HFFc6 (cell line): ENCODE results near the gene CMSS1. TPM values are rescaled to one million over a fixed set of nuclear protein-coding genes. Genes with fewer than 3 reads are reported as not detected.

Experiments used
- DNase-seq: peaks from one replicate; pipeline ENCODE4 v3.0.0-alpha.2; 2018
- H3K27ac Mint-ChIP-seq: 2 replicates; pipeline ENCODE4 v1.8.0; 2020; ENCODE audit warnings: mild to moderate bottlenecking, mixed read lengths
- H3K27me3 Mint-ChIP-seq: 2 replicates; pipeline ENCODE4 v1.8.0; 2021; ENCODE audit warnings: mild to moderate bottlenecking, moderate library complexity, mixed read lengths; ENCODE audit not compliant: insufficient read depth
- H3K36me3 Mint-ChIP-seq: 2 replicates; pipeline ENCODE4 v1.8.0; 2021; ENCODE audit warnings: low read depth, mixed read lengths
- H3K4me1 Mint-ChIP-seq: 2 replicates; pipeline ENCODE4 v1.8.0; 2020; ENCODE audit warnings: low read depth, mixed read lengths
- H3K4me3 Mint-ChIP-seq: 2 replicates; pipeline ENCODE4 v1.8.0; 2020; ENCODE audit warnings: mild to moderate bottlenecking, moderate library complexity, mixed read lengths
- H3K9me3 Mint-ChIP-seq: 2 replicates; pipeline ENCODE4 v1.8.0; 2020; ENCODE audit warnings: mild to moderate bottlenecking, mixed read lengths
- CTCF ChIP-seq: fragments of 200-600 bp; sonication (generic); IDR thresholded peaks from 2 replicates; pipeline ENCODE4 v1.5.0; 2021; ENCODE audit warnings: antibody characterized with exemption, mild to moderate bottlenecking
- total RNA-seq, 6 experiments: library from RNA; stranded (reverse); fragmentation: NEBNext Ultra II Directional; extraction: Animal tissue kit (Norgen Biotek cat#: 25700); gene quantifications; 2 replicates in 1 of 6; 3 replicates in 5 of 6; pipeline ENCODE4 v1.2.3, GENCODE V29; 2021

CMSS1 gene
- total RNA-seq, 6 experiments from 2014 or later, result 27.8 to 47.0 (median 38.1) TPM

DNA sequence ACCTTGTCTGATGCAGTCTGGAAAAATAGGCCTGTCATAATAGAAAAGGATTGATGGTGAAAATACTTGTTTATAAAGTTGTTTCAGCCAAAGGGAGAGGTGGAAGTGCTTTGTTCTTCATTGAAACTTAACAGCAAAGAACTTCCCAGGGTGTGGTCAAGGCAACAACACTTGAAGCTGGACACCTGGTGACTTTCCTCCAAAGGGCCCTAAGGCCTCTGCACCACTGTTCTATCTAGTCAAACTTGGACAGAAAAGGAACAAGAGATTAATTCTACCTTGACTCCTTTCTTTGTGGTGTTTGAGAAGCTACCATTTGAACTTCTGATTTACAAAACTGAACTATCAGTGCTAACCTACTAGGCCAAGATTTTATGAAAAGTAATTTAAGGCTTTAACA, 102.0 kb downstream of the CMSS1 start:
- no peak for TF ChIP-seq CTCF
- peaks cover 11% of the 10 kb centered on the region for H3K4me1 Mint-ChIP-seq
- peaks cover 8% of the 10 kb centered on the region; the same call in 1 of the 2 replicates for H3K36me3 Mint-ChIP-seq
- peaks cover 1% of the 10 kb centered on the region; the same call in 1 of the 2 replicates for H3K27me3 Mint-ChIP-seq
- no peaks in the 10 kb centered on the region for H3K9me3 Mint-ChIP-seq
- DNase-seq, result no peak
- H3K27ac Mint-ChIP-seq, result no peak overlapping the region
- H3K4me3 Mint-ChIP-seq, result no peak overlapping the region

DNA sequence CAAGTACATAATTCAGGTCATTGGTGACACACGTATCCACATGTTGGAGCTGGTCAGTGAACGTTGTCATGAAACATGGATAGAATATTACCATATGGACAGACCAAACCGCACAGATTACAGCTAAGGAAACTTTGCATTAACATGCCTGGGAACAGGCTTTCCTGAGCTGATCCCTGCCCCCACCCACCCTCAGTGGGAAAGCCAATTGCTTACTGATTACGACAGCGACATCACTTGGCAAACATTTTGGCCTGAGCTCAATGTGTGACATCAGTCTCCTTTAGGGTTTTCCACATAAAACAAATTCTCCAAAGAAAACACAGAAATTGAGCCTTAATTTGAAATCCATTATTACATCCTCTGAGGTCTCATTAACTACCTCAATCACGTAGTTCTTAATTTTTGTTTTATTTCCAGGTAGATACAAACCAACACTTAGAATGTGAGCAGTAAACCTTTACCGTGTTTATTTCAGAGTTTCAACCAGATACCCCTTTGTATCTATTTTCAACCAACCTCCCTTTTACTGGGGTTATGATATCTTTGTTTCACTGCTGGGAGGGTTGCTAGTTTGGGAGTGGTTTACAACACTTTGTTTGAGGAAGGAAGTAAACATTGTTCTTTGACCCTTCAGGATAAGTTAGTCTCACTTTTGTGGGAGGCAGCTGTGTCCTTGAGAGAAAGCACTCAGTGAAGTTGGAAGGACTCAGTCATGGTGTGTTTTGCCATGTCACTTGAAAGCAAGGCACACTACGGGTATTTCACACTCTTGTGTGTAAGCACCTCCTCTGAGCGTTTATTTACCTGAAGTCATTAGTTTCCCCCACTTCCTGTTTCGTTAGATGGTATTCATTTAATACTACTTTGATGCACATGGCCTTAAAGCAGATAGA, 103.1 kb downstream of the CMSS1 start:
- DNase-seq, result no peak
- Mint-ChIP-seq H3K4me3 (no peak overlapping the region), H3K36me3 (peaks cover 8% of the 10 kb centered on the region; the same call in 1 of the 2 replicates)

DNA sequence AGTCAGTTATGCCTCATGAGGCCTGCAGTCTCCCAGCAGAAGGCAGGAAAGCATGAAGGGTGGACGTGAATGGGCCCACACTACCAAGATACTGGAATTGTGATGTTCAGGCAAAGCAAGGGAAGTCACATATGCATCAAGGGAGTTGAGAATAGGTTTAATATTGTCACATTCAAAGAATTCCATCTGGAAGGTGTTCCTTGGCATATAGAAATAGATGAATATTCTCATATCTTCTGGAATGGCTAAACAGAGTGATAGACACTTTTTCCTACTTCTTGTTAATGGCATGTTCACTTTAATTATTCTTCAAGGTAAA, 103.7 kb downstream of the CMSS1 start:
- TF ChIP-seq CTCF, result no peak
- no peak overlapping the region for H3K4me3 Mint-ChIP-seq
- H3K27me3 Mint-ChIP-seq, result peaks cover 1% of the 10 kb centered on the region; the same call in 1 of the 2 replicates
- DNase-seq, result no peak
- H3K36me3 Mint-ChIP-seq, result peaks cover 8% of the 10 kb centered on the region; the same call in 1 of the 2 replicates
- no peak overlapping the region for H3K27ac Mint-ChIP-seq
- H3K9me3 Mint-ChIP-seq, result no peaks in the 10 kb centered on the region
- H3K4me1 Mint-ChIP-seq, result peaks cover 25% of the 10 kb centered on the region

More for the DNA sequence above, 103.1 kb downstream of the CMSS1 start:
- Mint-ChIP-seq H3K4me1 (peaks cover 19% of the 10 kb centered on the region), H3K27me3 (peaks cover 1% of the 10 kb centered on the region; the same call in 1 of the 2 replicates), H3K27ac (no peak overlapping the region), H3K9me3 (no peaks in the 10 kb centered on the region)
- TF ChIP-seq CTCF, result no peak

DNA sequence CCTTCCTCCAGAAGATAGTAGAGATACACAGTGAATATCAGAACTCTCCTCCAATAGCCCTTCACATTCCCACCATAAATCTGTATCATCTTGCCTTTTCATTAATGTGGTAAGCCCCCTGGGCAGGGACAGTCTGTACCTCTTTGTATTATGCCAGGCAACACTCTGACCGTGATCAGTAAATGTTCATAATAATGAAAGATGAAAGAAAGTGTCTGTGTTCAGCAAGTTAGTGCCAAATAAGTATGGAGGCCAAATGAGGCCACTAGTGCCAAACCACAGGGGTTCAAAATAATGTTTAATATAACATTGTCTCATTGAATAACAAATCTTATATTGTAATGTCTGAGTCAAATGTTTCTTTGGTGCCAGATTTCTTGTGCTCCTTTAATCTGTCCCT, 104.3 kb downstream of the CMSS1 start:
- Mint-ChIP-seq H3K4me3 (no peak overlapping the region), H3K4me1 (peaks cover 31% of the 10 kb centered on the region), H3K9me3 (no peaks in the 10 kb centered on the region), H3K27me3 (peaks cover 3% of the 10 kb centered on the region; the same call in 1 of the 2 replicates), H3K36me3 (peaks cover 8% of the 10 kb centered on the region; the same call in 1 of the 2 replicates), H3K27ac (no peak overlapping the region)
- no peak for DNase-seq
- no peak for TF ChIP-seq CTCF

- peaks cover 8% of the 10 kb centered on the region; the same call in 1 of the 2 replicates for H3K36me3 Mint-ChIP-seq
- H3K27ac Mint-ChIP-seq, result no peak overlapping the region
- H3K27me3 Mint-ChIP-seq, result peaks cover 3% of the 10 kb centered on the region; the same call in 1 of the 2 replicates
- no peak for DNase-seq
- H3K4me3 Mint-ChIP-seq, result no peak overlapping the region
- H3K9me3 Mint-ChIP-seq, result no peaks in the 10 kb centered on the region
- peaks cover 34% of the 10 kb centered on the region for H3K4me1 Mint-ChIP-seq
- TF ChIP-seq CTCF, result no peak
Observed at GRCh38 chr3:99923873-99924272, 106.2 kb downstream of the CMSS1 start.
